GM23248 (cell line): ENCODE results near the gene FBLN2. TPM values are rescaled to one million over a fixed set of nuclear protein-coding genes. Genes with fewer than 3 reads are reported as not detected.
A peak's percentile ranks its signal among the peaks of the same experiment; 100 is the strongest.

Experiments
- DNase-seq: peaks from one replicate; pipeline ENCODE4 v3.0.0-alpha.2; 2015
- H2AFZ ChIP-seq: fragments of 200-600 bp; sonication (generic); 2 replicates; pipeline ENCODE4 v1.6.1; 2016; ENCODE audit warnings: antibody characterized with exemption
- H3F3A ChIP-seq: fragments of 200-600 bp; sonication (generic); 2 replicates; pipeline ENCODE4 v1.6.1; 2016; ENCODE audit warnings: mild to moderate bottlenecking, antibody characterized with exemption, mixed run types; ENCODE audit not compliant: insufficient read depth
- H3K27ac ChIP-seq: fragments of 200-600 bp; sonication (generic); 2 replicates; pipeline ENCODE4 v1.5.1; 2016; ENCODE audit warnings: mild to moderate bottlenecking
- H3K27me3 ChIP-seq: fragments of 200-600 bp; sonication (generic); replicated peaks from 2 replicates; pipeline ENCODE4 v1.6.1; 2016; ENCODE audit warnings: mild to moderate bottlenecking; ENCODE audit not compliant: insufficient read depth
- H3K36me3 ChIP-seq: fragments of 200-600 bp; sonication (generic); 2 replicates; pipeline ENCODE4 v1.6.1; 2016; ENCODE audit warnings: low read depth, mild to moderate bottlenecking
- H3K4me1 ChIP-seq: fragments of 200-600 bp; sonication (generic); 2 replicates; pipeline ENCODE4 v1.6.1; 2016; ENCODE audit warnings: mild to moderate bottlenecking; ENCODE audit not compliant: insufficient read depth
- H3K4me2 ChIP-seq: fragments of 200-600 bp; sonication (generic); one replicate; pipeline ENCODE4 v1.6.1; 2016; ENCODE audit warnings: mild to moderate bottlenecking; ENCODE audit not compliant: unreplicated experiment
- H3K4me3 ChIP-seq: fragments of 200-600 bp; sonication (generic); 2 replicates; pipeline ENCODE4 v1.5.1; 2016; ENCODE audit warnings: mild to moderate bottlenecking
- H3K79me2 ChIP-seq: fragments of 200-600 bp; sonication (generic); 2 replicates; pipeline ENCODE4 v1.6.1; 2016; ENCODE audit warnings: mild to moderate bottlenecking; ENCODE audit not compliant: insufficient read depth
- H3K9ac ChIP-seq: fragments of 200-600 bp; sonication (generic); 2 replicates; pipeline ENCODE4 v1.6.1; 2016; ENCODE audit warnings: mild to moderate bottlenecking
- H3K9me2 ChIP-seq: fragments of 200-600 bp; sonication (generic); 2 replicates; pipeline ENCODE4 v1.6.1; 2016; ENCODE audit warnings: mixed run types, mild to moderate bottlenecking, moderate library complexity; ENCODE audit not compliant: insufficient read depth
- H3K9me3 ChIP-seq: fragments of 200-600 bp; sonication (generic); one replicate; pipeline ENCODE4 v1.6.1; 2017; ENCODE audit warnings: low read depth
- H4K20me1 ChIP-seq: fragments of 200-600 bp; sonication (generic); 2 replicates; pipeline ENCODE4 v1.6.0; 2016; ENCODE audit not compliant: insufficient read depth
- EZH2 ChIP-seq: fragments of 200-600 bp; sonication (generic); IDR thresholded peaks from 2 replicates; pipeline ENCODE4 v1.6.1; 2018; ENCODE audit warnings: antibody characterized with exemption, mild to moderate bottlenecking; ENCODE audit not compliant: insufficient read depth, poor library complexity, severe bottlenecking
- EZH2phosphoT487 ChIP-seq: fragments of 200-600 bp; sonication (generic); IDR thresholded peaks from 2 replicates; pipeline ENCODE4 v1.6.1; 2018; ENCODE audit warnings: antibody characterized with exemption, moderate library complexity, mild to moderate bottlenecking, low read depth; ENCODE audit not compliant: insufficient read depth
- WGBS, 2 experiments: methylation state at CpG; one replicate each; pipeline ENCODE4 v1.1.6; 2015 to 2017; ENCODE audit warnings: low lambda C conversion rate in 2 of 2, low coverage in 1 of 2; ENCODE audit errors: missing lambda C conversion rate in 2 of 2; 5-methylcytosine and 5-hydroxymethylcytosine counted together
- in situ Hi-C: fragments of 300-500 bp; cut with MboI; formaldehyde crosslinking; loops from 2 replicates; pipeline ENCODE4 v1.15.0; 2020
- polyA plus RNA-seq: library from polyadenylated mRNA; unstranded; fragments of >200 nt; fragmentation: Nextera tagmentation; extraction: Ambion mirVana; gene quantifications from 2 replicates; pipeline ENCODE4 v1.2.1, GENCODE V29; 2016
- total RNA-seq: library from RNA; depleted of rRNA; stranded (reverse); fragments of >200 nt; shearing (Covaris generic); gene quantifications from 2 replicates; pipeline ENCODE4 v1.2.3, GENCODE V29; 2014

FBLN2 gene
- total and polyA plus RNA-seq, 2 experiments from 2014 or later = 447 to 636 TPM

DNA sequence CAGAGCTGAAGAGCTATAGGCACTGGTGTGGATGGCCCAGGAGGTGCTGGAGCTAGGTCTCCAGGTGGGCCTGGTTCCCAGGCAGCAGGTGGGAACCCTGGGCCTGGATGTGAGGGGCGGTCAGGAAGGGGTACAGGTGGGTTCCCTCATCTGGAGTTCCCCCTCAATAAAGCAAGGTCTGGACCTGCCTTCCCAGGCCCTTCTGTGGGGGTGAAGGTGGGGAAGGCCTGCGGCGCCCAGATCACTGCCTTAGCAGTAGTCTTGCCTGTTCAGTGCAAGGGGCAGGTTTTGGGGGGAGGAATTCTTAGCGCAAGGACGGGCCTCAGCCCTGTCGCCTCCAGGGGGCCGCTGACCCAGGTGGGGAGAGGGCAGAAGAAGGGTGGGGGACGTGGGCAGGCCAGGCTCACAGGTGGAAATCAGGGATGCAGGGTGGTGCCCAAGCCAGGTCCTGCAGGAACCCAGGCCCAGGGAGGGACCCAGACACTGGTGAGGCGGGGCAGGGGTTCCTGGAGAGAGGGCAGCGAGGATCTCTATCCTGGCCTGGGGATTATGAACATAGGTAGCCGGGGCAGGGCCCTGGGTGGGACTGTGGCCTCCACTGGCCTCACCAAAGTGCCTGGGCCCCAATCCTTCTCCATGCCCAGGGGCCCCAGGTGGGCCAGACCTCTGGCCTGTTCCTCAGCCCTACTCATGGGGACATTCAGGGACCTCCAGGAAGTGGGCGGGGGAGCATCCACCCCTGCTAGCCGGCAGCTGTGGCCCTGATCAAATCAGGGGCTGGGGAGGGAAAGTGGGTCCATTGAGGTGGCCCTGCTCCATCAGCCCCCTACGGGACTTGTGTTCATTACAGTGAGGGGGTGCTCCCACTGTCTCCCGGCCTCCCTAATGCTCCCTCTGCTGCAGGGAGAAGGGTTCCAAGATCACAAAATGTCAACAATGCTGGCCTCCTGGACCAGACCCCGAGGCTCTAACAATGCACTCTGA lies 43.5 kb upstream of the FBLN2 start:
- H3K36me3 ChIP-seq = no peaks in the 10 kb centered on the region
- peaks cover 9% of the 10 kb centered on the region for H3K4me1 ChIP-seq
- H2AFZ ChIP-seq = no peak overlapping the region
- WGBS, 2 experiments = 94% methylated on average over 12 to 16 of the region's 16 CpGs
- H3K9me2 ChIP-seq = no peaks in the 10 kb centered on the region
- H3K27ac ChIP-seq = no peak overlapping the region
- no peak overlapping the region for H3K4me3 ChIP-seq
- in situ Hi-C loops = no loop called here
- H3F3A ChIP-seq = peaks cover 9% of the 10 kb centered on the region
- no peaks in the 10 kb centered on the region for H3K27me3 ChIP-seq
- no peaks in the 10 kb centered on the region for H4K20me1 ChIP-seq
- no peak overlapping the region for H3K9ac ChIP-seq
- TF ChIP-seq EZH2phosphoT487 = no peak
- H3K4me2 ChIP-seq = no peak overlapping the region
- DNase-seq = no peak
- H3K79me2 ChIP-seq = no peaks in the 10 kb centered on the region
- no peaks in the 10 kb centered on the region for H3K9me3 ChIP-seq

- no peaks in the 10 kb centered on the region for H3K79me2 ChIP-seq
These were observed 42.7 kb upstream of the FBLN2 start for GRCh38 chr3:13506239-13506638.

GRCh38 chr3:13506680-13507079 lies 42.2 kb upstream of the FBLN2 start:
- in situ Hi-C loops = no loop called here
- H3K36me3 ChIP-seq = no peaks in the 10 kb centered on the region
- DNase-seq = no peak
- no peak overlapping the region for H3K27ac ChIP-seq
- no peaks in the 10 kb centered on the region for H3K27me3 ChIP-seq
- peaks cover 9% of the 10 kb centered on the region for H3F3A ChIP-seq
- WGBS, 2 experiments = 75 to 76% methylated on average over 4 of the region's 4 CpGs
- no peaks in the 10 kb centered on the region for H3K9me2 ChIP-seq
- no peaks in the 10 kb centered on the region for H4K20me1 ChIP-seq
- no peaks in the 10 kb centered on the region for H3K9me3 ChIP-seq
- H2AFZ ChIP-seq = no peak overlapping the region
- H3K4me1 ChIP-seq = peaks cover 9% of the 10 kb centered on the region
- no peak overlapping the region for H3K9ac ChIP-seq
- H3K79me2 ChIP-seq = no peaks in the 10 kb centered on the region
- H3K4me3 ChIP-seq = no peak overlapping the region
- H3K4me2 ChIP-seq = no peak overlapping the region
- TF ChIP-seq EZH2 (no peak), EZH2phosphoT487 (no peak)

More at GRCh38 chr3:13506239-13506638, 42.7 kb upstream of the FBLN2 start:
- H3F3A ChIP-seq = peaks cover 9% of the 10 kb centered on the region
- no peaks in the 10 kb centered on the region for H4K20me1 ChIP-seq
- no peak for DNase-seq
- H3K4me3 ChIP-seq = no peak overlapping the region
- H3K36me3 ChIP-seq = no peaks in the 10 kb centered on the region
- H3K27me3 ChIP-seq = no peaks in the 10 kb centered on the region
- no peaks in the 10 kb centered on the region for H3K9me3 ChIP-seq
- TF ChIP-seq EZH2phosphoT487 = no peak
- TF ChIP-seq EZH2 = no peak
- 97 to 100% methylated on average over 1 of the region's 1 CpG for WGBS, 2 experiments
- no peak overlapping the region for H3K4me2 ChIP-seq
- no peak overlapping the region for H3K9ac ChIP-seq
- H3K27ac ChIP-seq = no peak overlapping the region
- H3K4me1 ChIP-seq = peaks cover 9% of the 10 kb centered on the region
- no peak overlapping the region for H2AFZ ChIP-seq
- H3K9me2 ChIP-seq = no peaks in the 10 kb centered on the region
- in situ Hi-C loops = no loop called here

GRCh38 chr3:13507247-13507569 lies 41.7 kb upstream of the FBLN2 start:
- Histone ChIP-seq H2AFZ (no peak overlapping the region), H3K4me3 (no peak overlapping the region), H3K79me2 (no peaks in the 10 kb centered on the region), H3K9me2 (no peaks in the 10 kb centered on the region), H3F3A (peaks cover 9% of the 10 kb centered on the region), H3K4me2 (no peak overlapping the region), H3K36me3 (no peaks in the 10 kb centered on the region), H3K27ac (peak overlapping the region; percentile 41), H4K20me1 (no peaks in the 10 kb centered on the region), H3K9ac (no peak overlapping the region), H3K9me3 (no peaks in the 10 kb centered on the region), H3K4me1 (peaks cover 9% of the 10 kb centered on the region), H3K27me3 (no peaks in the 10 kb centered on the region)
- 63 to 74% methylated on average over 3 of the region's 3 CpGs for WGBS, 2 experiments
- TF ChIP-seq EZH2 (no peak), EZH2phosphoT487 (no peak)
- DNase-seq = no peak
- in situ Hi-C loops = no loop called here
